HG03565 (cell line): Measurements from ENCODE around the gene FBXL12.
"Not testable (repeated sequence)": the region's sequence is repeated elsewhere in the genome, so short reads cannot be mapped to it uniquely, and the experiment has no call there.

Experiments used
- ATAC-seq: cut with Tn5 transposase; IDR thresholded peaks from one replicate; pipeline ENCODE4 v1.9.1; 2021; ENCODE audit warnings: mild to moderate bottlenecking, moderate library complexity; ENCODE audit not compliant: unreplicated experiment

The FBXL12 gene

GRCh38 chr19:9818734-9819595 lies at the start of gene FBXL12:
FBXL12 (minus strand) TSS chr19:9819079; CDS start chr19:9818813, 266 bp downstream.
- peak; percentile 74 for ATAC-seq

- ATAC-seq = no peak
These were observed 47.0 kb upstream of the FBXL12 start for GRCh38 chr19:9865732-9866501.

- ATAC-seq = no peak
These were observed 44.9 kb upstream of the FBXL12 start for GRCh38 chr19:9863759-9864158.

GRCh38 chr19:9862938-9863337 lies 44.1 kb upstream of the FBXL12 start:
- ATAC-seq = no peak

GRCh38 chr19:9861503-9861902 lies 42.6 kb upstream of the FBXL12 start:
- ATAC-seq = no peak

GRCh38 chr19:9860407-9860806 lies 41.5 kb upstream of the FBXL12 start:
- ATAC-seq = no peak

- ATAC-seq = no peak
These were observed 39.9 kb upstream of the FBXL12 start for GRCh38 chr19:9858766-9859165.

GRCh38 chr19:9857920-9858746 lies 39.3 kb upstream of the FBXL12 start:
- no peak for ATAC-seq

- no peak for ATAC-seq
These were observed 38.3 kb upstream of the FBXL12 start for GRCh38 chr19:9857076-9857721.

- ATAC-seq = no peak
These were observed 37.7 kb upstream of the FBXL12 start for GRCh38 chr19:9856609-9857008.

- no peak for ATAC-seq
These were observed 35.5 kb upstream of the FBXL12 start for GRCh38 chr19:9854282-9854846.

- ATAC-seq = no peak
These were observed 31.5 kb upstream of the FBXL12 start for GRCh38 chr19:9850235-9850959.

GRCh38 chr19:9849791-9850190 lies 30.9 kb upstream of the FBXL12 start:
- ATAC-seq = no peak

GRCh38 chr19:9848762-9849161 lies 29.9 kb upstream of the FBXL12 start:
- no peak for ATAC-seq

- no peak for ATAC-seq
These were observed 29.2 kb upstream of the FBXL12 start for GRCh38 chr19:9848060-9848459.

- ATAC-seq = no peak
These were observed 28.3 kb upstream of the FBXL12 start for GRCh38 chr19:9847087-9847671.

GRCh38 chr19:9843626-9844273 lies 24.9 kb upstream of the FBXL12 start:
- not testable (repeated sequence) for ATAC-seq

GRCh38 chr19:9842834-9843625 lies 24.2 kb upstream of the FBXL12 start:
- no peak for ATAC-seq
